GM19452 (cell line): ENCODE measurements around the gene ANKLE1.
A peak's percentile ranks its signal among the peaks of the same experiment; 100 is the strongest.
"Not testable (repeated sequence)": the region's sequence is repeated elsewhere in the genome, so short reads cannot be mapped to it uniquely, and the experiment has no call there.

Source experiments
- ATAC-seq: cut with Tn5 transposase; IDR thresholded peaks from one replicate; pipeline ENCODE4 v1.9.1; 2021; ENCODE audit not compliant: unreplicated experiment

ANKLE1 gene

GRCh38 chr19:17279436-17279835, 2.3 kb upstream of the ANKLE1 start:
- no peak for ATAC-seq

- no peak for ATAC-seq
Observed at GRCh38 chr19:17282488-17283125, 906 bp downstream of the ANKLE1 start.

GRCh38 chr19:17283504-17283996, 1.8 kb downstream of the ANKLE1 start:
- ATAC-seq = no peak

- no peak for ATAC-seq
Observed at GRCh38 chr19:17285415-17286135, 3.9 kb downstream of the ANKLE1 start.

- ATAC-seq = no peak
Observed at GRCh38 chr19:17286263-17286662, 4.6 kb downstream of the ANKLE1 start.

- ATAC-seq = no peak
Observed at GRCh38 chr19:17286752-17287151, 5.1 kb downstream of the ANKLE1 start.

- ATAC-seq = no peak
Observed at GRCh38 chr19:17289489-17289888, 7.8 kb downstream of the ANKLE1 start.

GRCh38 chr19:17292301-17293074, 10.8 kb downstream of the ANKLE1 start:
- ATAC-seq = peak; percentile 79

- ATAC-seq = no peak
Observed at GRCh38 chr19:17293605-17294004, 11.9 kb downstream of the ANKLE1 start.

- ATAC-seq = no peak
Observed at GRCh38 chr19:17294051-17294891, 12.6 kb downstream of the ANKLE1 start.

- ATAC-seq = not testable (repeated sequence)
Observed at GRCh38 chr19:17295551-17295950, 13.8 kb downstream of the ANKLE1 start.

- ATAC-seq = no peak
Observed at GRCh38 chr19:17296273-17296672, 14.6 kb downstream of the ANKLE1 start.

GRCh38 chr19:17296976-17297375, 15.3 kb downstream of the ANKLE1 start:
- ATAC-seq = no peak

- ATAC-seq = no peak
Observed at GRCh38 chr19:17300992-17301619, 19.4 kb downstream of the ANKLE1 start.

- ATAC-seq = no peak
Observed at GRCh38 chr19:17302391-17303166, 20.9 kb downstream of the ANKLE1 start.

GRCh38 chr19:17303167-17303939, 21.7 kb downstream of the ANKLE1 start, which contains the start of gene ABHD8:
ABHD8 (minus strand) TSS chr19:17303425; CDS start chr19:17301616, 1,809 bp downstream.
- ATAC-seq = peak; percentile 60

- ATAC-seq = no peak
Observed at GRCh38 chr19:17303940-17304267, 22.2 kb downstream of the ANKLE1 start.

- no peak for ATAC-seq
Observed at GRCh38 chr19:17304386-17305215, 22.9 kb downstream of the ANKLE1 start.
